GM19043 (cell line): Measurements from ENCODE around the gene PRKAB1.

ENCODE experiments used
- ATAC-seq: cut with Tn5 transposase; IDR thresholded peaks from one replicate; pipeline ENCODE4 v1.9.1; 2021; ENCODE audit warnings: low read depth; ENCODE audit not compliant: unreplicated experiment

Gene PRKAB1

DNA sequence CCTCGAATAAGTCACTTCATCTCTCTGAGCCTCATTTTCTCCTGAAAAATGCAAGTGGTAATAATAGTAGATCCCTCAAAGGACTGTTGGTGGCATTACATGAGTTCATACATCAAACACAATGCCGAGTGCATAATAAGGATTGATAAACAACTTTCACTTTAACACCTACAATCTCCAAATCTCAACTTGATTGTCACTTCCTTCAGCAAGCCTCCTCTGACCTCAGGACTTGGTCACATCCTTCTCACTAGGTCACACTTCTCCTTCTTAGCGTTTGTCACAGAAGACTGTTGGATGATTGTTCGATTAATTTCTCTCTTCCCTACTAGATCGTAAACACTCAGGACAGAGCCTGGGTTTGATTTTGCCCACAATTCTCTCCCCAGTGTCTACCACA is 7.9 kb upstream of the PRKAB1 start:
- ATAC-seq, result no peak

DNA sequence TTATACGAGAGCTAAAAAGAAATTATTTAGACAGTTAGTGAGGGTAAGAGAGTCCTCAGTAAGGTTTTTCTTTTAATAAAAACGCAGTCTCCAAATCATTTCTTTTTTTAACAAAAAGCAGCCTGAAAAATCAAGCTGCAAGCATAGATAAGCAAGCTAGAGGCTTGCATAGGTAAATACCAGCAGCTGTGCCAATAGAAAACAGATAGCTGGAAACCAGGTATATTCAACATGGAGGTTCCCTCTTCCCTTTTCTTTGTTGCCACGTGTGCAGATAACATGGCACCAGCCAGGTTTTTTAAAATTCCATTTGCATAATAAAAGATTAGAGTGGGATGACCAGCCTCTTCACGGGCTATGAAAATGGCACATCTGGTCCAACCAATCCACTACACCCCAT is 6.1 kb upstream of the PRKAB1 start:
- ATAC-seq, result no peak

DNA sequence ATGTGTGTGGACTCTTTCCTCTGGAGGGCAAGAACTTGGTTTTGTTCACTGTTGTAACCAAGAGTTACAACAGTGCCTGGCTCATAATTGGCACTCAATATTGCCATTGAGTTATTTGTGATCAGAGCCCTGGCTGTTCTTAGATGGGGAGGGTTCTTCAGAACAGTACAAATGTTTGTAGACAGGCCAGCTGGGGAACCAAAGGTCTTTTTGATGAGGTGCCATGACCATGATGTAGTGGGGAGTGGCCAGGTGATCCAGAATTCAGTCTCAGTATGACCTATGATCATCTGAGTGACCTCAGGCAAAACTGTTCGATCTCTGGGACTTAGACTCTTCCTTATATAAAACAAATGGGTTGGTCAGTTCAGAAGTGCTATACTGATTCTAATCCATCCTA is 3.3 kb upstream of the PRKAB1 start:
- no peak for ATAC-seq

DNA sequence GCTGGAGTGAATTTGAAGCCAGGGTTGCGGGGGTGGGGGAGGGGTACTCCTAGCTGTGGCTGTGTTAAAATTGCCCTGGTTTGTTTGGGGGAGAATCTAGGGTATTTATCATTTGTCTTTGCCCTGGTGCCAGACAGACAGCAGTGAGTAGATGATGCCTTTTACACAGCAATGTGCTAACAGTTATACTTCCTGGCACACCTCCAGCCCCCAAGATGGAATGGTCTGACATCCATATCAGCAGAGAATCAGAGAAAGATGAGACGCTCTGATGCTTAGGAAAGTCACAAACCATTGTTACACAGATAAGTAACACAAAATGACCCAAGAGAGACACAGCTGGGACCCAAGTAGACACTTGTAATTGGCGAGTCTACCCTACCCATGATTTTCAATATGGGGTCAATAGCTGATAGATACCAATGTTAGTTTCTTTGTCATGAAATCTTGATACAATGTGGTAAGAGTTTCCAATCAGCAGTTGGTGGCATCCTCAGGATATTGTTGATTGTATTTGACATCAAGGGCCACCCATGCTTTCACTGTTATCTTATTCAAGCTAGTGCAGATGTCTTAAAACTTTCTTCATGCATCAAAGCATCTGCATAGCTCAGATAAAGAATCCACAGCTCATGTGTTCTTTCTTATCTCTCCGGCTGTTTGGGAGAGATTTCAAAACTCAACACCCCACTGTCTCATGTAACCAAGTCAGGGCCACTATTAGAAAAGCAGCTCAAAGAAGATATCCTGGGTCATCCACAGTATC is 2.6 kb upstream of the PRKAB1 start:
- no peak for ATAC-seq

DNA sequence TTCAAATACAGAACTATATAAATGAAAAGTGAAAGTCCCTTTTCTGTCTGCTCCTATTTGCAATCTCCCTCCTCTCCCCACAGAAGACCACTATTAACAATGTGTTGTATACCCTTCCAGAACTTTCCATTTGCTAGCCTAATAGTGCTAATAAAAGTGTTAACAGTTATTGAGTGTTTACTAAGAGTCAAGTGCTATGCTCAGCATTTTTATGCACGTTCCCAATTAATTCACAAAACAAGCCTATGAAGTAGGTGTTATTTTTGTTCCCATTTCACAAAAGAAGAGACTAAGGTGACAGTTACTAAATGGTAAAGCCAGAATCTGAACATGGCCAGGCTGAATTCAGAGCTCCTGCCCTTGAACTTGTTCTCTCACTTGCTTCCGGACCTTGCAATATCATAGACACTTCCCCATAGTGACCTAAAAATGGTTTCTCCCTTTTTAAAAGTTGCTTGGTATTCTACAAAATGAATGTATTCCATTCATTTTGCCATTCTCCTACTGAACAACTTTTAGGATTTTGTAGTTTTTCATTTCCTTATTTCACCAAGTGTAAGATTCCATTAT is 1.6 kb upstream of the PRKAB1 start:
- no peak for ATAC-seq

DNA sequence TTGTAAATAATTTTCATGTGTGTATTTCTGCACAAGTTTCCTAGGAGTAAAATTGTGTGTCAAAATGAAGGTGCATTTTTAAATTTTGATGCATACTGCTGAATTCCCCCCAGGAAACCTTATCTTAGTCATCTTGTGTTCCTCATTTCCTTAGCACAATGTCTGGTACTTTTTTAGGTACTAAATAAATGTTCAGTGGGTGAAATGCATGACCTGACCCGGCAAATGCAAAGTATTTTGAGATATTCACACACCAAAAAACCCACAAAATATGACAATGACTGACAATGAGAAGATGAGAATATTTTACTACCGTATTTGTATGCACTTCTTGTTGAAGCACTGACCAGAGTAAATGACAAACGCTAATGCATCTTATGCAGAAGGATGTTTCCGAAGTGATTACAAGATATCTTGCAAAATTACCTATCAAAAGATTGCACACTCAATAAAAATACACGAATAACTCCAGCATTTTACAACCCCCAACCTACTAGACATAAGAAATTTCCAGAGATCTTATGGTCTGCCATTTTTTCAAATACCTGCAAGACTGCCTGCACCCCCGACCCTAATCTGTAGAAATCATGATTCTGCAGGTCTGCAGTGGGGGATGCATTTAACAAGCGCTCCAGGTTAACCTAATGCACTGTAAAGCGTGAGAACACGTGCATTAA is 895 bp upstream of the PRKAB1 start:
- peak; percentile 13 for ATAC-seq

DNA sequence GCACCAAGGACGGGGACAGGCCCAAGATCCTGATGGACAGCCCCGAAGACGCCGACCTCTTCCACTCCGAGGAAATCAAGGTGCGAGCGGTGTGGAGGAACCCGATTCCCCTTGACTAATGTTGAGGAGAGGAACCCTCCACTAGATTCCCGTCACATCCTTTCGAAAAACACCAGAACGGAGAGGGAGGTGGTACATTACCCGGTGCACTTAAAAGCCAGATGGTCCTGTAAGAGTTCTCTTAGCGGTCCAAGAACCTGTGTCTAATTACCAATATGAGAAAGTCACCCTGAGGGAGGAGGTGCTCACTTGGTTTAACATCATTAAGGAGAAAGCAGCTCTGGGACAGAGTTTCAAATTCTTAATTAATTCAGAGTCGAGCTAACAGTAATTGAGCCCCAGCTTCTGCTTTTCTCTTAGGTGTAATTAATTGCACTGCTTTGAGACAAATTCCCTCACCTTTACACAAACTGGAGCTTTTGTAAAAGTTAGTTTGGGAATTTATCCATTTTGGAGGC is 450 bp downstream of the PRKAB1 start:
- ATAC-seq, result no peak

DNA sequence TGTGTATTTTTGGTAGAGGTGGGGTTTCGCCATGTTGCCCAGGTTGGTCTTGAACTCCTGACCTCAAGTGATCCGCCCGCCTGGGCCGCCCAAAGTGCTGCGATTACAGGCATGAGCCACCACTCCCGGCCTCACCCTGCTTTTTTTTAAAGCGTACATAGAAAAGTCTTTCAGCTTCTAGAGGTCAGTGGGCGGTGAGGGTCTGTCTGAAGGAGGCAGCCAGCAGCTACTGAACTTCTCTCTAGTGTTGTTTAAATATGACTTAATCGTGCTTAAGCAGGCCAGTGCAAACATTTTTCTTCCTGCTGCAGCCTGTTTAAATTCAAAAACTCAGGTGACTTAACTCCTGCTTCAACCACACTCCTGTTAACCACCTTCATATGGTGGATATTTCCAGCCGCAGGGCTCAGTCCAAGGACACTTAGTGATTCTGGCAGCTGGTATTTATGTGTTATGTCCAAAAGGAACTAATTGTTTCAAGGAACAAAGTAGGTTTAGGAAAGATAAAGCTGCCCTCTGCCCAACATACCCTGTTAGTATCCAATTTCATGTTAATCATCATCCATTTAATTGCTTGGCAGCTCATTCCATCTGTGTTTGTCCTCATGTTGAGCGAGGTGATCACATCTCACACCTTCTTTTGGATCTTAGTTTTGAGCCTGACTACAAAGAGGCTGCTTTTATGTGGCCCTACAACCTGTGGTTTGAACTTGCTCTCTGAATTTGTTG is 2.0 kb downstream of the PRKAB1 start:
- ATAC-seq, result no peak

DNA sequence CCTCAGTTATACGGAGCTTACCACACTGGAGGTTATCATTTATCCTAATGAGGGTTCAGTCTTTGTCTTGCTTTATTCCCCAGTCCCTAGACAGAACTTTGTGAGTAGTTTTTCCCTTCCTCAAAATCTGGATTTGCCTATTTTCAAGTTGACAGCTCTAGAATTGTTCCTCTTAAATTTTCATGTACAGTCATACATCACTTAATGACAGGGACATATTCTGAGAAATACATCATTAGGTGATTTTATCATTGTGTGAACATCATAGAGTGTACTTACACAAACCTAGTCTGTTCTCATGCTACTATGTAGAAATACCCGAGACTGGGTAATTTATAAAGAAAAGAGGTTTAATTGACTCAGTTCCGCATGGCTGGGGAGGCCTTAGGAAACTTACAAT is 3.1 kb downstream of the PRKAB1 start:
- ATAC-seq, result no peak

DNA sequence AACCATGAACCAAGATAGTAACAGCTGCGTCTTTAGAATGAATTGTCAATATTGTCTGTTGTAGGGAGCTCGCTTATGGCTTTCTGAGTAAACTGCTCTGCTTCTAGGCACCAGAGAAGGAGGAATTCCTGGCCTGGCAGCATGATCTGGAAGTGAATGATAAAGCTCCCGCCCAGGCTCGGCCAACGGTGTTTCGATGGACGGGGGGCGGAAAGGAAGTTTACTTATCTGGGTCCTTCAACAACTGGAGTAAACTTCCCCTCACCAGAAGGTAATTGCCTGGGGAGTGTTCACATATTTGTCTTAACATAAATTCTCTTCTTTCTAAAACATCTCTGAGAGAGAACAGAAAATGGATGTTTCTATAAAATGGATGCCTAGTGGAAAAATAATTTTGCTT is 4.3 kb downstream of the PRKAB1 start:
- no peak for ATAC-seq

DNA sequence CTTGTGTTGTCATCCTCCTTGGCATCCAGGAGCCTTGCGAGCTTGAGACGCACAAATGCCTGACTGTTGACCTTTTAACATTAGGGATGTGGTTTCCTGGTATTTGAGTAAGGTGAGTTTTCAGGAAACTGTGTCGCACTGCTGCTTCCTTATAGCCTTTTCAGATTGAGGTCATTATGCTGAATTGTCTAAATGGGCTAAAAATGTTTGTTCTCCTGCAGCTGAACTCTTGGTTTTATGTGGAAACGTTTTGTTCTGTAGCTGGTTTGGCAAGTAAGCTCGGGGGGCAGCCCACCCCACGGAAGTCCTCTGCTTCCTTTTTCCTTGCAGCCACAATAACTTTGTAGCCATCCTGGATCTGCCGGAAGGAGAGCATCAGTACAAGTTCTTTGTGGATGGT is 5.7 kb downstream of the PRKAB1 start:
- ATAC-seq, result no peak

DNA sequence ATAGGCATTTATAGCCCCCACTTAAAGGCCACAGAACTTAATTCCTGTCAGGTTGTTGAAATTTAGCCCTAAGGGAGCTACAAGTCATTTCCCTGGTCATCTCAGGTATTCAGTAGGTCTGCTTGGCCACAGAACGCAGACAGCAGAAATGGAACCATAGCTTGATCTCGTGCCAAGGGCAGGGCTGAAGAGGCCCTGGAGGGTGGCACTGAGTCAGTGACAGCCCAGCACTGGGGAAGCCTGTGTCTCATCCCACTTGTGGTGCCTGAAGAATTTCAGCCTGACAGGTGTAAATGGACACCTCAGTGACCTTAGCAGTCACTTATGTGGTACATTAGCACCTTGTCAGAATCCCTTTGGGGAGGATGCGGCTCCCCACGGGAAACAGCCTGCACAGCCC is 6.6 kb downstream of the PRKAB1 start:
- no peak for ATAC-seq

DNA sequence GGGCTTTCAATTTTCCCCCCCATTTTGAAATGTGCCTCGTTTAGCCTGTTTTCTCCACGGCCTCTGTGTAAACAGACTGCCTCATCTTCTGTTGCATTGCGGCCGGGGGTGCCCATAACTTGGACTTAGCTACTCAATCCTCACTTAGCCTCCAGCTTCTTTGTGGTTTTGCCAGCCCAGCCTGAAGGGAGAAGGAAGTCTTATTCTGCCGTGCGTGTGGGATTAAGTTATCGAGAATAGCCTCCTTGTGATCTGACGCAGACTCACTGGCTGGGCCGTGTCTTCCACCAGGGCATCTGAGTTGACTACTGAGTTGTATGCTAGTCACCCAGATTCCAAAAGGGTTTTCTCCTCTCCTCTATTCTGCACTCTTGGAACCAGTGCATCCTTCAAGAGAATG is 8.1 kb downstream of the PRKAB1 start:
- no peak for ATAC-seq

DNA sequence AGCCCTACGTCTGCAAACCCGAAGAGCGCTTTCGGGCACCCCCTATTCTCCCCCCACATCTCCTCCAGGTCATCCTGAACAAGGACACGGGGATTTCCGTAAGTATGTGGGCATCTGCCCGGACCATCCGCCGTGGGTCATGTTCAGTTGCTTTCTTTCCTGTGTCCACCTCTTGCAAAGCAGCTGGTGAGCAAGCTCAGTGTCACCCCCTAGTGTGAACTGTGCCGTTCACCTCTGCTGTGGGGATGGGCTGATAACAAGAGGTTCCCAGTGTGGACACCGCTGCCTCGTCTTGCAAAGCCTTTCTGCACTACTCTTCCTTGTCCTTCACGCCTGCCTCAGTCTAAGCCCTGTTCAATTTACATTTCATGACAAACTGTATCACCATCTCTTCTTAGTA is 8.6 kb downstream of the PRKAB1 start:
- no peak for ATAC-seq

DNA sequence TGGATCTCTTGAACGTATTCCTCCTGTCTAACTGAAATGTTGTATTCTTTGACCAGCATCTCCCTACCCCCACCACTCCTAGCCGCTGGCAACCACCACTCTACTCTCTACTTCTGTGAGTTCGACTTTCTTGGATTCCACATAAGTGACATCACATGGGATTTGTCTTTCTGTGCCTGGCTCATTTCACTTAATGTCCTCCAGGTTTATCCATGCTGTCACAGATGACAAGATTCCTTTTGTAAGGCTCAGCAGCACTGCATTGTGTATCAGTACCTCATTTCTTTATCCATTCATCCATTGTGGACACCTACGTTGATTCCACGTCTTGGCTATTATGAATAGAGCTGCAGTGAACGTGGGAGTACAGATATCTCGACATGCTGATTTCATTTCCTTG is 10.5 kb downstream of the PRKAB1 start:
- ATAC-seq, result no peak

DNA sequence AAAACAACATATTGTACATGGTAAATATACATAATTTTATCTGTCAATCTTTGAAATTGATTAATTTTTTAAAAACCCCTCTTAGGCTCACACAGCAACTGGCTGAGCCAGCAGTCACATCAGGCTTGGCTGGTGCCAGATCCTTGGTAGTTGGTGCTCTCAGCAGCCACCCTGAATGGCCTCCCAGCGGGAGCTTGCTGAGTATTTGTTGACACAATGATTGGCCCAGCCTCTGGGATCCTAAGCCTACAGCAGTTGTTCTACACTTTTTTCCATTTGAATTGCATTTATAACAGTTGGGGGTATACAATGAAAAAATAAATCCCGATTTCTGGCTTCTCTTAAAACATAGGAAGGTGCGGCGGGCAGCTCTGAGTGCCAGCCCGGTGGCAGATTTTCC is 11.1 kb downstream of the PRKAB1 start:
- no peak for ATAC-seq

DNA sequence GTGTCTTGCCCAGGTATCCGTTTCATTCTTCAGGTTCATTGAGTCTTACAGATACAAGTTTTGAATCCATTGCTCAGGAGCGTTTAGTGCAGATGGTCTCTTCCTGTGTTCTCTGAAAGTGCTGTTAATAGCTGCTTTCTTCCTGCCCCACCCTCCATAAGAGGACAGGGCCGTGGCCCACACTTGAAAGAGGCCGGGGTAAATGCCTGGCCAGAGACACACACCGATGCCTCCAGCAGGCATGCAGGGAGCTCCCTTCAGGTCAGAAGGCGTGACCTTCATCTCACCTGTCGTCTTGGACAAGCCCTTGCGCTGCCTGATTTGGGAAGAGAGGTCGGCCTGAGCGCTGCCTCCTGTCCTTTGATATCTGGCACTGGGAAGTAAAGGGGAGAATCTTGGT is 11.6 kb downstream of the PRKAB1 start:
- no peak for ATAC-seq

DNA sequence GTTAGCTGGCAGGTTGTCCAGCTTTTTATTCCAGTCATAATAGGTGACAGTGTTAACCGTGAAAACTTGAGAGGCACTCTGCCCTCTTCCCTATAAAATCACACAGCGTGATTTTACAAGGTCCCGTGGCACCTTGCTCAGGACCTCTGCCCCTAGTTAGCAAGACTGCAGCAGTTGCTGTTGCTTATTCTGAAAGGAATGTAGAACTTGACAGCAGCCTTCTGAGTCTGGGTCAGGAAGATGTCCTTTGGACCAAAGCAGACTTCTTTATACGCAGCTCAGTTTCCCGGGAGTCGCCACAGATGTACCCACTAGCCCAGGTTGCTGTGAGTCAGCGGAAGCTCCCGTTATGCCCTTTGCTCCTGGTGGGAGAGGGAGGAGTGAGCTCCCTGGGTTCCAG is 13.2 kb downstream of the PRKAB1 start:
- no peak for ATAC-seq

DNA sequence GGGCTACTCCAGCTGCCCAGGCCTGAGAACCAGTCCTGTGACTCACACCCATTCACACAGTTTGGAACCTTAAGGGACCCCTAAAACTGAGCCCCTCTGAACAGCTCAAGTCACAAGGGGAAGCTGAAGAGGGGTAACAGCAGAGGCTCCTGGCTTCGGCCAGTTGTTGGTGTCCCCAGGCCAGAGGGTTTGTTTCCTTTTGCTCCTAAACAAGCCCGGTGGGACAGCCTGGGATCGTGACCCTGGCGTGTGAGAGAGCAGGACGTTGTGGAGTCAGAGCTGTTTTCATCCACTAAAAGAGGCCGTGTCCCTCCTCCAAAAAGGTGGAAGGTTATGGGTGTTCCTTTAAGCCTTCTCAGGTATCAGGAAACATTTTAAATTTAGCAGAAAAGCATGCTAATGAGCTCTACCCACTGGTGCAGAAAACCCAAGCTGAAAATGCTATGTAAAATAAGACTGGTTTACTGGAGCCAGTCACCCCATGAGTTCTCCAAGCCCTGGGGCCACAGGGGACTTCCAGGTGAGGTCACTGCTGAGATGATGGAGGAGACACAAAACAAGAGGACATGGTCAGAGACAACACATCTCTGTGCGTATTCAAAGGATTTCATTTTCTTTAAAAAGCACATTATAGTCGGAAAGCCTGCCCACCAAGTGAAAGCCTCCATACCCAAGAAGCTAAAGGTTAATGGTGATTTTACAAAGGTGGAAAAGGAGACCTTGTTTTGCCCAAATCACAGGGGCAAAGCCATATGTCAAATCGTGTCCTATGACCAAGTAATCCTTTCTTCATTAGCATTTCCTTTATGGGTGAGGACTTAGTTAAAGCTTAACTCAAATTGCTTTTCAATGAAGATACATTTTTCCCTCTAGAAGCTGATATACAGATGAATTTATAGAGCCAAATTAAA is 14.1 kb downstream of the PRKAB1 start:
- ATAC-seq, result peak; percentile 56

DNA sequence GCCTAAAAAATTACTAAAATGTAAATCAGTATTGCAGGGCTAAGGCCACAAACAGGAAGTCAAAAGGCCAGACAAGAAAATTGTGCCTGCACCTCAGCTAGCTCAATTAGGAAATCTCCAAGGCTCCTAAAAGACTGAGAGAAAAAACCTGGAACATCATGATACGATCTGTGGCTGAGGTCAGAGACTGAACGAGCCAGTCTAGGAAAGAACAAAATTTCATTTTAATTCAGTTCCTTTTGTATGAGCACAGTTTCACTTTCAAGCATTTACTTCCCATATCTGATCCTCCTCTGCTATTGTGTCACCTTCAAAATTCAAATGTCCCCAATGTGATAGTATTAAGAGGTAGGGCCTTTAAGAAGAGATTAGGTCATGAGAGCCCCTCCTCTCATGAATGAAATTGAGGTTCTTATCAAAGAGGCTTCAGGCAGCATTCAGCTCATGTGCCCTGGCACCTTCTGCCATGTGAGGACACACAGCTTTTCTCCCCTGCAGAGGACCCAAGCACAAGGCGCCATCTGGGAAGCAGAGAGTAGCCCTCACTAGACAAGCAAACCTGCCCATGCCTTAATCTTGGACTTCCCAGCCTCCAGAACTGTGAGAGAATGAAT is 14.8 kb downstream of the PRKAB1 start:
- no peak for ATAC-seq
